Endodermal cell (in vitro differentiated cells): ENCODE measurements around the gene KCNH8. TPM values are rescaled to one million over a fixed set of nuclear protein-coding genes. Genes with fewer than 3 reads are reported as not detected.

Experiments used
- DNase-seq: peaks from one replicate; pipeline ENCODE4 v3.0.0-alpha.2; 2017
- H3K27ac ChIP-seq: 2 replicates; pipeline ENCODE4 v1.5.1; 2013; ENCODE audit warnings: mild to moderate bottlenecking, low read depth, low read length, moderate library complexity
- H3K27me3 ChIP-seq: 2 replicates; pipeline ENCODE4 v1.6.1; 2013; ENCODE audit warnings: mild to moderate bottlenecking, low read length, moderate library complexity; ENCODE audit not compliant: insufficient read depth, control insufficient read depth, poor library complexity, severe bottlenecking
- H3K36me3 ChIP-seq: 2 replicates; pipeline ENCODE4 v1.7.0; 2013; ENCODE audit warnings: mild to moderate bottlenecking, low read length, moderate library complexity; ENCODE audit not compliant: control insufficient read depth, insufficient read depth
- H3K4me1 ChIP-seq: one replicate; pipeline ENCODE4 v1.7.0; 2013; ENCODE audit warnings: low read length; ENCODE audit not compliant: control insufficient read depth, insufficient read depth
- H3K4me3 ChIP-seq: 2 replicates; pipeline ENCODE4 v1.5.1; 2013; ENCODE audit warnings: mild to moderate bottlenecking, low read length, moderate library complexity
- H3K9ac ChIP-seq: 2 replicates; pipeline ENCODE4 v1.6.1; 2013; ENCODE audit warnings: mild to moderate bottlenecking, low read length, moderate library complexity; ENCODE audit not compliant: poor library complexity, severe bottlenecking; ENCODE audit errors: extremely low read depth
- H3K9me3 ChIP-seq: 2 replicates; pipeline ENCODE4 v1.6.1; 2013; ENCODE audit warnings: mild to moderate bottlenecking, low read length, moderate library complexity; ENCODE audit not compliant: control insufficient read depth
- H3K27ac Mint-ChIP-seq: 2 replicates; pipeline ENCODE4 v1.8.0; 2020; ENCODE audit warnings: mixed read lengths
- H3K27me3 Mint-ChIP-seq: 2 replicates; pipeline ENCODE4 v1.8.0; 2021; ENCODE audit warnings: mild to moderate bottlenecking, mixed read lengths; ENCODE audit not compliant: insufficient read depth
- H3K36me3 Mint-ChIP-seq: 2 replicates; pipeline ENCODE4 v1.8.0; 2020; ENCODE audit warnings: low read depth, mixed read lengths
- H3K4me1 Mint-ChIP-seq: 2 replicates; pipeline ENCODE4 v1.8.0; 2020; ENCODE audit warnings: mixed read lengths
- H3K4me3 Mint-ChIP-seq: 2 replicates; pipeline ENCODE4 v1.8.0; 2020; ENCODE audit warnings: mild to moderate bottlenecking, moderate library complexity, mixed read lengths
- H3K9me3 Mint-ChIP-seq: 2 replicates; pipeline ENCODE4 v1.8.0; 2020; ENCODE audit warnings: mild to moderate bottlenecking, mixed read lengths
- whole genome bisulfite sequencing, 2 experiments: methylation state at CpG; one replicate each; pipeline versions ENCODE4 v1.1.5 to v1.1.7; 2013; ENCODE audit warnings: missing lambda C conversion rate in 2 of 2, mixed read lengths in 1 of 2; ENCODE audit not compliant: insufficient coverage in 1 of 2, insufficient read length in 1 of 2; 5-methylcytosine and 5-hydroxymethylcytosine counted together
- total RNA-seq, 2 donors: library from RNA; stranded (reverse); fragmentation: NEBNext Ultra II Directional in 1 of 2; extraction: Animal tissue kit (Norgen Biotek cat#: 25700) in 1 of 2; gene quantifications; 2 replicates in 1 of 2; 3 replicates in 1 of 2; pipeline ENCODE4 v1.2.1, GENCODE V29; 2021
- TF ChIP-seq, protein P1 (sequence below): fragments of 200-600 bp; sonication (generic); conservative IDR thresholded peaks from 2 replicates; pipeline ENCODE4 v1.5.0; 2021; ENCODE audit warnings: antibody characterized with exemption, mild to moderate bottlenecking

Gene KCNH8
- total RNA-seq, 2 donors from 2014 or later = 12.0 to 15.0 TPM

DNA sequence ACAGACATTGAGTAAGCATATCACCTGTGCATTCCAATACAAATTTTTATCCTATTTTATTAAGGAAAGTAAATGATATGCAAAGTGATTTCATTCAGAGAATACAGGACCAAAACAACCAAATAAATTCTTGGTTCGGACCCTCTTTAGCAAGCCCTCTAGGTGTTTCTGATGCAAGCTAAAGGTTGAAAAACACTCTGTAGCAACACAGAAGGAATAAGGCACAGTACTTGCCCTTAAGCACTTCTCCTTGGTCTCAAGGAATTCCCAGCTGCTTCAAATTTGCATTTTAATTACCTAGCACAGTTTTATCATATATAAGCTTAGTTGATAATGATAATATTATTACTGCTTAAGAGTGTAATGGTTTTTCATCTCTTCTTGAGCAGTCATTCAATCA lies 288.4 kb downstream of the KCNH8 start:
- TF ChIP-seq, protein P1, sequence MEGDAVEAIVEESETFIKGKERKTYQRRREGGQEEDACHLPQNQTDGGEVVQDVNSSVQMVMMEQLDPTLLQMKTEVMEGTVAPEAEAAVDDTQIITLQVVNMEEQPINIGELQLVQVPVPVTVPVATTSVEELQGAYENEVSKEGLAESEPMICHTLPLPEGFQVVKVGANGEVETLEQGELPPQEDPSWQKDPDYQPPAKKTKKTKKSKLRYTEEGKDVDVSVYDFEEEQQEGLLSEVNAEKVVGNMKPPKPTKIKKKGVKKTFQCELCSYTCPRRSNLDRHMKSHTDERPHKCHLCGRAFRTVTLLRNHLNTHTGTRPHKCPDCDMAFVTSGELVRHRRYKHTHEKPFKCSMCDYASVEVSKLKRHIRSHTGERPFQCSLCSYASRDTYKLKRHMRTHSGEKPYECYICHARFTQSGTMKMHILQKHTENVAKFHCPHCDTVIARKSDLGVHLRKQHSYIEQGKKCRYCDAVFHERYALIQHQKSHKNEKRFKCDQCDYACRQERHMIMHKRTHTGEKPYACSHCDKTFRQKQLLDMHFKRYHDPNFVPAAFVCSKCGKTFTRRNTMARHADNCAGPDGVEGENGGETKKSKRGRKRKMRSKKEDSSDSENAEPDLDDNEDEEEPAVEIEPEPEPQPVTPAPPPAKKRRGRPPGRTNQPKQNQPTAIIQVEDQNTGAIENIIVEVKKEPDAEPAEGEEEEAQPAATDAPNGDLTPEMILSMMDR = no peak
- no peak for DNase-seq
- Histone ChIP-seq H3K4me3 (no peak overlapping the region), H3K9ac (no peak overlapping the region), H3K9me3 (no peaks in the 10 kb centered on the region), H3K27me3 (no peaks in the 10 kb centered on the region), H3K27ac (no peak overlapping the region), H3K36me3 (peaks cover 57% of the 10 kb centered on the region), H3K4me1 (no peaks in the 10 kb centered on the region)
- Mint-ChIP-seq H3K4me3 (no peak overlapping the region), H3K9me3 (no peaks in the 10 kb centered on the region), H3K27me3 (no peaks in the 10 kb centered on the region), H3K4me1 (no peaks in the 10 kb centered on the region), H3K27ac (no peak overlapping the region), H3K36me3 (peaks cover 17% of the 10 kb centered on the region)
- WGBS, 2 experiments = 95 to 100% methylated on average over 1 of the region's 1 CpG

DNA sequence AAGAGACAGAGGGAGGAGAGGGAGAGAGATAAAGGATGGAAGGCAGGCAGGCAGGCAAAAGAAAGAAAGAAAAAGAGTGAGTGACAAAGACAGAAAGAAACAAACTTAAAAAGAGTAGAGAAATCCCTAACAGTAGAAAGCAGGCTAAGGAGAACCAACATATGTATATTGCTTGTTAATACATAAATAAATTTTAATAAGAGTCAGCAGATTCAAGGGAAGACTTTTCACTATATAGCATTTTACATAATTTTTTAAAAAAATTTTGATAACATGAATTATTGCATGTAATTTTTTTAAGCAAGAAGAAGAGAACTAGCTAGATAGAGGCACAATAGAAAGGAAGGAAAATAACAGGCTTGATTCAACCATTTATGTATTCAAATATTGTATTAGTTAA lies 291.6 kb downstream of the KCNH8 start:
- Histone ChIP-seq H3K9me3 (no peaks in the 10 kb centered on the region), H3K4me1 (no peaks in the 10 kb centered on the region), H3K9ac (no peak overlapping the region), H3K36me3 (peaks cover 64% of the 10 kb centered on the region), H3K27me3 (no peaks in the 10 kb centered on the region), H3K27ac (no peak overlapping the region), H3K4me3 (no peak overlapping the region)
- Mint-ChIP-seq H3K4me1 (no peaks in the 10 kb centered on the region), H3K36me3 (peaks cover 17% of the 10 kb centered on the region), H3K4me3 (no peak overlapping the region), H3K27me3 (no peaks in the 10 kb centered on the region), H3K27ac (no peak overlapping the region), H3K9me3 (no peaks in the 10 kb centered on the region)
- TF ChIP-seq, protein P1 = no peak
- DNase-seq = no peak

DNA sequence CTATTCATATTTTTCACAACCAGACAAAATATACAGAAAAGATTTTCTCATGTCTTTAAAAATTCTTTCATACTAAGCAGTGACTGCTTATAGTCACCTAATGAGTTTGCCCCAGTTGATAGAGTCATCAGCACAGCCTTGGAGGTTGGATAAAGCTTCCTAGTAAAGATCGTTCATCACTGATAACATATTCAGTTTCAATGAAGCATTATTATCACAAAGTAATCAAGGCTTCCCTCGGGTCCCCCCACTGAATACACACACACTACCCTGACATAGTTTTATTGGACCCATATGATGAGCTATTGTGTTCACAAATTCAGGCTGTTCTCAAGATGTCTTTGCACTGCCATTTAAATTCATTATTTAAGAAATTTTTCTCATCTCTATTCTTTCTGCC lies 297.8 kb downstream of the KCNH8 start:
- WGBS, 2 experiments = 82 to 92% methylated on average over 2 of the region's 2 CpGs
- no peak overlapping the region for H3K27ac Mint-ChIP-seq
- H3K27ac ChIP-seq = no peak overlapping the region
- DNase-seq = no peak
- H3K27me3 ChIP-seq = no peaks in the 10 kb centered on the region
- H3K27me3 Mint-ChIP-seq = no peaks in the 10 kb centered on the region
- no peaks in the 10 kb centered on the region for H3K4me1 Mint-ChIP-seq
- no peak overlapping the region for H3K4me3 ChIP-seq
- TF ChIP-seq, protein P1 = no peak
- H3K36me3 ChIP-seq = peaks cover 56% of the 10 kb centered on the region
- no peaks in the 10 kb centered on the region for H3K9me3 Mint-ChIP-seq
- H3K36me3 Mint-ChIP-seq = peaks cover 6% of the 10 kb centered on the region
- H3K4me1 ChIP-seq = no peaks in the 10 kb centered on the region
- no peak overlapping the region for H3K4me3 Mint-ChIP-seq
- H3K9ac ChIP-seq = no peak overlapping the region
- no peaks in the 10 kb centered on the region for H3K9me3 ChIP-seq
